Stimulated activated CD8-positive, alpha-beta memory T cell treated with anti-CD3 and anti-CD28 coated beads, Interleukin-12 subunit alpha, Interleukin-12 subunit beta, amount 100 ng/mL, for 24 hours (primary cell): Measurements from ENCODE around the gene C1orf21.
"Not testable (repeated sequence)": the region's sequence is repeated elsewhere in the genome, so short reads cannot be mapped to it uniquely, and the experiment has no call there.

ENCODE experiments used
- DNase-seq: peaks from one replicate; pipeline ENCODE4 v3.0.0-alpha.2; 2020; ENCODE audit errors: extremely low read depth

The C1orf21 gene

GRCh38 chr1:184386312-184387068 lies at the start of gene C1orf21:
Gene C1orf21 (plus strand): TSS chr1:184387029. CDS start chr1:184477510, 90,481 bp downstream.
- peak; percentile 52 for DNase-seq

DNA sequence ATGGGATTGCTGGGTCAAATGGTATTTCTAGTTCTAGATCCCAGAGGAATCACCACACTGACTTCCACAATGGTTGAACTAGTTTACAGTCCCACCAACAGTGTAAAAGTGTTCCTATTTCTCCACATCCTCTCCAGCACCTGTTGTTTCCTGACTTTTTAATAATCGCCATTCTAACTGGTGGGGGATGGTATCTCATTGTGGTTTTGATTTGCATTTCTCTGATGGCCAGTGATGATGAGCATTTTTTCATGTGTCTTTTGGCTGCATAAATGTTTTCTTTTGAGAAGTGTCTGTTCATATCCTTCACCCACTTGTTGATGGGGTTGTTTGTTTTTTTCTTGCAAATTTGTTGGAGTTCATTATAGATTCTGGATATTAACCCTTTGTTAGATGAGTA lies 49.0 kb upstream of the C1orf21 start:
- not testable (repeated sequence) for DNase-seq

- DNase-seq, result no peak
These were observed 45.8 kb upstream of the C1orf21 start for GRCh38 chr1:184340984-184341383.

- no peak for DNase-seq
These were observed 36.3 kb upstream of the C1orf21 start for GRCh38 chr1:184350573-184350972.

DNA sequence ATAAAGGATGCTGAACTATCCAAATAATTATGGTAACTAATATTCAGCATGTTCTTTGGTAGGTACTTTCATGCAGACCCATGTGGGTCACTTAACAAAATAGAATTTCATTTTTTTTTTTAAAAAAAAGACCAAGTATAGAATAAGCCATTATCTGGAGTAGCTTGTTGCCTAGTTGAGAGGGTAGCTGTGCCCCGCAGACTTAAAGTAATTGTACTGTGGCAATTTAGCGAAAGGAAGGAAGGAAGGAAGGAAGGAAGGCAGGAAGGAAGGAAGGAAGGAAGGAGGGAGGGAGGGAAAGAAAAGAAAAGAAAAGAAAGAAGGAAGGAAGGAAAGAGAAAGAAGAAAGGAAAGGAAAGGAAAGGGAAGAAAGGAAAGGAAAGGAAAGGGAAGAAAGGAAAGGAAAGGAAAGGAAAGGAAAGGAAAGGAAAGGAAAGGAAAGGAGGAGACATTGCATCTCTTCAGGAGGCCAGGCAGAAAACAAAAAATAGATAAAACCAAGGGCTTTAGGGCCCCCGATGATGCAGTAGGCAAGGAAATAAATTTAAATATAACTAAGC lies 35.3 kb upstream of the C1orf21 start:
- no peak for DNase-seq

DNA sequence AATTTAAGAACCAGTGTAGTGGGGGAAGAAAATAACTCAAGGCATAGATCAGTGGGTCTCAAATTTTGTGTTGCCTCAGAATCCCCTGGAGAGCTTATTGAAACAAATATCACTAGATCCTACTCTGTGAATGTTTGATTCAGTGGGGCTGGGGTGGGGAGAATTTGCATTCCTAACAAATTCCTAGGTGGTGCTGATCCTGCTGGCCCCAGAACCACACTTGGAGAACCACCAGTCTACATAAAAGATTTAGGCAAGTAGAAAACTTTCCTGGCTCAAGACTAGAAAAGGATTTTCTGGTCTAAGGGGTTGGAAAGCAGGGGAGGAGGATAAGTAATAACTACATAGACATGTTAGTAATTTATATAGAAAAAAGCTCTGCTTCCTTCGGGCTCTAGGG lies 34.1 kb upstream of the C1orf21 start:
- DNase-seq, result no peak

GRCh38 chr1:184354719-184355118 lies 32.1 kb upstream of the C1orf21 start:
- no peak for DNase-seq

- no peak for DNase-seq
These were observed 29.9 kb upstream of the C1orf21 start for GRCh38 chr1:184356891-184357290.

- DNase-seq, result no peak
These were observed 28.6 kb upstream of the C1orf21 start for GRCh38 chr1:184358256-184358655.

GRCh38 chr1:184359909-184360308 lies 26.9 kb upstream of the C1orf21 start:
- no peak for DNase-seq

GRCh38 chr1:184362876-184363275 lies 24.0 kb upstream of the C1orf21 start:
- DNase-seq, result no peak

DNA sequence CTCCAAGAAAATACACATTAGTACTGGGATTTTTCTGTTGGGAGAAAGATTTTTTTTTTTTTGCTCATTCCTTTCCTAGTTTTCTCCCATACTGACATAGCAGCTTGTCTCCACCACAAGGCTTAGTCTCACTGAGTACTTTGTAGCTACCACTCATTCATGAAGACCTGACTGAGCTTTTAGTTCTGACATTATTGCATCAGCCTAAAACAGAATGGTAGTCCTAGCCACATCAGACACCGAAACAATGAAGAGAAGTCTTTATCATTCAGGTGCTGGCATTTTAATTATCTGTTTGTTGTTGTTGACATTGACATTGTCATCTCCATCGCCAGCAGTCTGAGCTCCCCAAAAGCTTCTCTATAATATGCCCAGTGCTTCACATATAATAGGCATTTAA lies 21.1 kb upstream of the C1orf21 start:
- no peak for DNase-seq

DNA sequence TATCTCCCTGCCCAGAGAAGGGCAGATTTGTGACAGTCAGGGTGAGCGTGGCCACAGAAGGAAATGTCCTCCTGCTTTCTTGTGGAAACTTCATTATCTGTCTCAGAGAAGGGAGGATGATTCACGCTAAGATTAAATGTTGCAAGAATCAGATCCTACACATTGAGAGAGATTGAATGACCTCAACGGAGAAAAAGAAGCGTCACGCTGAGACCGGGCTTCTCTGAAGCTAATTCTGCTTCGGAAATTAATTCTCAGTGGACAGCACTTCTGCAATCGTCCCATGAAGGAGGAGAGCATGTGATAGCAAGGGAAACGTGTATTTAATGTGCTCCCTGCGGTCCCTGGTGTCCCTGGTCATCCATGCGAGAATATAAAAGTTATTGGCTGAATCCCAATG lies 19.8 kb upstream of the C1orf21 start:
- DNase-seq, result no peak

- no peak for DNase-seq
These were observed 19.3 kb upstream of the C1orf21 start for GRCh38 chr1:184367427-184368038.

DNA sequence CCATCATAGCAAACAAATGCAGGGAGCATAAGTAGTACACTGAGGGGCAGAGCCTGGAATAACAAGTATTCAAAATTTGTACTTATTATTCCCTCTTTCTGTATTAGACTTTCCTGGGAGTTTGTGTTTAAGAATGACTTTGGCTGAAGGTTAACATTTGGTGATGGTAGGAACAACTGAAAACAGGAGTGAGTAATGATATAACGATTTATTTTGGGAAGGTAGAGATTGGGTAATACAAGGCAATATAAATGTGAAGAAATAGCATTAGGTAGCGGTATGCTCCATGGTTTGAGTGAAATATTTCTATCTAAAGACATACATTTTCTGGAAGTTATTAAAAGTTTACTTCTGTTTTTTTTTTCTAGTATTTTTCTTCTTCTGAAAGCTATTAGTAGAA lies 18.5 kb upstream of the C1orf21 start:
- DNase-seq, result no peak

DNA sequence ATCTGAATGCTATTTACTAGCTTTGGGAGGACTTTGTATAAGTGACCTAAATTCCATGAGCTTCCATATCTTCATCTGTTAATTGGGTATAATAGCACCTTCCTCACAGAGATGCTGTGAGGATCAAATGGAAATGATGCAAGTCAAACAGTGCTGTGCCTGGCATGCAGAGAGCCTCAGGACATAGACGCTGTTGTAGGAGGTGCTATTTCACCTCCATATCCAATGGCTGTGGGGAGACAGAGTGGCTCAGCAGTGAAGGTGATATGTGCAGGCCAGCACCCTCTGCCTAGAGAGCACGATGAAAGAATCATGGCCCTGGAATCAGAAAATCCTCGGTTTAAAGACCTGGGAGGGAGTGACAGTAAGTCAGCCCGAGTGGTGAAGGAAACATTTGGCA lies 16.0 kb upstream of the C1orf21 start:
- DNase-seq, result no peak

DNA sequence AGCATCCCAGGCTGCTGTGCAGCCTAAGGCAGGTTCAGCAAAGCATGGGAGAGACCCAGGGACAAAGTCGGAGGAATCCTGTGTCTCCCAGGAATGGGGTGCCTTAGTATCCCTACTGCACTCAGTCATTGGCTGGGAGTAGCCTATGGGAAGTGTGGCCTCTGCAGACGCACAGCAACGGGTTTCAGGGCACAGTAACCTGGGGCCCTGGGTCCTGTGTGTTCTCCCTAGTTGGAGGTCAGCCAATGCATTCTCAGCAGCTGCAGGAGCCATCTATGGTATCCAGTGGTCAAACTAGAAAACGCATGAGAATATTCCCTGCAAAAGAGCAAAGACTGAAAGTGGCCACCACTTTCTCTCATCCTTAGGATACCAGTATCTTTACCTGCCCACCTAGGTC lies 13.7 kb upstream of the C1orf21 start:
- no peak for DNase-seq

DNA sequence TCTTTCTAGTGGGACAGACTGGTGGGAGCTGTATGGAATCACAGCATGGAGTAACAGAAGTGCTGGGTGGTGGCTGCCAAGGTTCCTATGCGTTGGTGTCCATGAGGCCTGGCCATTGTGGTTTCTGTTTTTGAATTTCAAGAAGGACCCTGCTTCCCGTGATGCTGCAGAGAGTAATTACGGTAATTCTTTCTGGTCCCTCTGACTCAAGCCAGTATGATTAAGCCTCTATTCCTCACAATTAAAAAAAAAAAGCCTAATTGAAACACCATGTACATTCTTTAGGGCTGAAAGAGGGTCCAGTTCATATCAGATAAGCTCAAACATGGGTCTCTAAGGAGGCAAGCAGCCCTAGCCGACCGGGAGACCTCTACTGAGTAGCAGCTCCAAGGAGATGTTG lies 10.5 kb upstream of the C1orf21 start:
- DNase-seq, result no peak

DNA sequence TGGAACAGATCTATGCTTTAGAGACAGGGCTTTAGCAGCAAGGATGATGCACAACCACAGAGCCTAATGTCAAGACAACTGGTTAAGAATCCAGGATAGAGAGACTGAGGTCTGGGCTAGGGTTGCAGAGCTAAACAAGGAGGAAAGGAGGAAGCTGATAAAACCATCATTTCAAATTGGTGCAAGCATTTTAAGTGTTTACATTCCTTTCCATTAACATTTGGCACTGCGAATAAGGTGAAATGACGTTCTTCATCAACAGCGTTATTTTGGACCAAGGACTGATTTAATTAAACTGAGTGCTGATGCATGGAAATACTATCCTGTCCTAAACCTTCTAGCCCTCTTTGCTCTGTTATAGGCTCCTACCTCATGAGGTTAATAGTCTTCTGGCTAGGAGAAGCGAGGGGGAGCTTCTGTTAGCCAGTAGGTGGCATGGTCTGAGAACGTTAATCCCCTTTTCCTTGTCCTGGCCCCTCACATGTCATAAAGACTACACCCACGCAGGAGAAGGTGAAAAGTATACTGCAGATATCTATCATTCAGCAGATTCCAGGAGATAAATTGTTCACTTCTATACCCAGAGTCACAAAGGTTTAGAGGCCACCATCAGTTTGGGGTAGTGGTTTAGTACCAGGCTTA lies 7.6 kb upstream of the C1orf21 start:
- DNase-seq, result no peak

DNA sequence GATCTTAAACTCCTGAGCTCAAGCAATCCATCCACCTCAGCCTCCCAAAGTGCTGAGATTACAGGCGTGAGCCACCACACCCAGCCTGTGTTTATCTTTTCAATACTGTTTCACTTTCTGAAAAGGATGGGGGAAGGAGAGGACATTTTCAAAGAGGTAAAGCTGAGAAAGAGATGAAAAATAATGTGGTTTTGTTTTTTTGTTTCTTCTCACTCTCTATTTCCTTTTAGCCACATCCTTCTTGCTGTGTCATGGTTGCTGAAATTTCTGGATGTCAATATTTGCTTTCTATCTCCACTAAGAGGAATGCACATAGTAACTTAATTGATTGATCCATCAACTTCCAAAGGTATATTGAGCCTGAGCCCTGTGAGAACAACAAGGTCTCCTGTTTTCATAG lies 6.4 kb upstream of the C1orf21 start:
- no peak for DNase-seq

- DNase-seq, result no peak
These were observed 3.0 kb upstream of the C1orf21 start for GRCh38 chr1:184383772-184384323.

- DNase-seq, result no peak
These were observed 941 bp upstream of the C1orf21 start for GRCh38 chr1:184385865-184386311.
